ENCODE data around the gene HDGF.
A peak's percentile ranks its signal among the peaks of the same experiment; 100 is the strongest.

DNA sequence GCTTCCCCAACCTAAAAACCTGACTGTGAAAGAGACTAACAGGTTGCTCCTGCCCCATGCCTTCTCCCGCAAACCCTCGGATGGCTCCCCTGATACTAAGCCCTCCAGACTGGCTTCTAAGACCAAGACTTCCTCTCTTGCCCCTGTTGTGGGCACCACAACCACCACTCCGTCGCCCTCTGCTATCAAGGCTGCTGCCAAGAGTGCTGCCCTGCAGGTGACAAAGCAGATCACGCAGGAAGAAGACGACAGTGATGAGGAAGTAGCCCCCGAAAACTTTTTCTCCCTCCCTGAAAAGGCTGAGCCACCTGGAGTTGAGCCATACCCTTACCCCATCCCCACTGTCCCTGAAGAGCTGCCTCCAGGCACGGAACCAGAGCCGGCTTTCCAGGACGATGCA is 35.2 kb upstream of the HDGF start:
- no peak for TF ChIP-seq POLR2A (IDR thresholded peaks at IDR 0.05)
- TF ChIP-seq, protein P1, sequence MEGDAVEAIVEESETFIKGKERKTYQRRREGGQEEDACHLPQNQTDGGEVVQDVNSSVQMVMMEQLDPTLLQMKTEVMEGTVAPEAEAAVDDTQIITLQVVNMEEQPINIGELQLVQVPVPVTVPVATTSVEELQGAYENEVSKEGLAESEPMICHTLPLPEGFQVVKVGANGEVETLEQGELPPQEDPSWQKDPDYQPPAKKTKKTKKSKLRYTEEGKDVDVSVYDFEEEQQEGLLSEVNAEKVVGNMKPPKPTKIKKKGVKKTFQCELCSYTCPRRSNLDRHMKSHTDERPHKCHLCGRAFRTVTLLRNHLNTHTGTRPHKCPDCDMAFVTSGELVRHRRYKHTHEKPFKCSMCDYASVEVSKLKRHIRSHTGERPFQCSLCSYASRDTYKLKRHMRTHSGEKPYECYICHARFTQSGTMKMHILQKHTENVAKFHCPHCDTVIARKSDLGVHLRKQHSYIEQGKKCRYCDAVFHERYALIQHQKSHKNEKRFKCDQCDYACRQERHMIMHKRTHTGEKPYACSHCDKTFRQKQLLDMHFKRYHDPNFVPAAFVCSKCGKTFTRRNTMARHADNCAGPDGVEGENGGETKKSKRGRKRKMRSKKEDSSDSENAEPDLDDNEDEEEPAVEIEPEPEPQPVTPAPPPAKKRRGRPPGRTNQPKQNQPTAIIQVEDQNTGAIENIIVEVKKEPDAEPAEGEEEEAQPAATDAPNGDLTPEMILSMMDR (IDR thresholded peaks at IDR 0.05 in 8 of 11, conservative IDR thresholded peaks at IDR 0.05 in 3 of 11) = no peak
- peak in 1 of 3 donors; percentile 20 for TF ChIP-seq POLR2AphosphoS5 (IDR thresholded peaks at IDR 0.05)

Measured in spleen (tissue), 7 donors.